Peyer's patch (tissue), 4 donors: ENCODE measurements around the gene IL16. TPM values are rescaled to one million over a fixed set of nuclear protein-coding genes. Genes with fewer than 3 reads are reported as not detected.

Experiments
- DNase-seq, 3 donors: peaks; one replicate each; pipeline ENCODE4 v3.0.0-alpha.2; 2017 to 2019
- H3K27ac ChIP-seq, 4 donors: fragments of 200-600 bp; sonication (generic); one replicate each; pipeline ENCODE4 v1.5.1; 2016 to 2019
- H3K27me3 ChIP-seq, 2 donors: fragments of 200-600 bp; sonication (generic); one replicate each; pipeline ENCODE4 v1.5.1; 2019
- H3K36me3 ChIP-seq, 3 donors: fragments of 200-600 bp; sonication (generic); one replicate each; pipeline ENCODE4 v1.5.1; 2016 to 2019
- H3K4me1 ChIP-seq, 4 donors: fragments of 200-600 bp; sonication (generic); one replicate each; pipeline ENCODE4 v1.5.1; 2016 to 2019
- H3K4me3 ChIP-seq, 4 donors: fragments of 200-600 bp; sonication (generic); 1 replicate in 3 of 4; 2 replicates in 1 of 4; pipeline ENCODE4 v1.5.1; 2016 to 2019; ENCODE audit warnings: mild to moderate bottlenecking in 1 of 4
- H3K9me3 ChIP-seq, 4 donors: fragments of 200-600 bp; sonication (generic); one replicate each; pipeline ENCODE4 v1.5.1; 2016 to 2019; ENCODE audit warnings: mild to moderate bottlenecking in 1 of 4
- POLR2A ChIP-seq, 2 donors: fragments of 450-650 bp; IDR thresholded peaks; one replicate each; pipeline ENCODE4 v1.5.1; 2017; ENCODE audit warnings: antibody characterized with exemption in 2 of 2, mild to moderate bottlenecking in 2 of 2, moderate library complexity in 2 of 2
- total RNA-seq, 4 donors: library from RNA; depleted of rRNA; stranded (reverse); fragments of >200 nt; gene quantifications; one replicate each; pipeline ENCODE4 v1.1.0, GENCODE V29; 2016
- TF ChIP-seq, protein P1 (sequence below), 6 experiments: fragments of 450-650 bp in 4 of 6; fragments of 200-600 bp in 2 of 6; sonication (generic) in 1 of 6; IDR thresholded peaks; one replicate each; pipeline ENCODE4 v1.5.1; 2017 to 2019; ENCODE audit warnings: antibody characterized with exemption in 6 of 6, mild to moderate bottlenecking in 3 of 6, moderate library complexity in 1 of 6

Gene IL16
- total RNA-seq, 4 donors from 2014 or later: 6.3 to 115 (median 11.6) TPM

DNA sequence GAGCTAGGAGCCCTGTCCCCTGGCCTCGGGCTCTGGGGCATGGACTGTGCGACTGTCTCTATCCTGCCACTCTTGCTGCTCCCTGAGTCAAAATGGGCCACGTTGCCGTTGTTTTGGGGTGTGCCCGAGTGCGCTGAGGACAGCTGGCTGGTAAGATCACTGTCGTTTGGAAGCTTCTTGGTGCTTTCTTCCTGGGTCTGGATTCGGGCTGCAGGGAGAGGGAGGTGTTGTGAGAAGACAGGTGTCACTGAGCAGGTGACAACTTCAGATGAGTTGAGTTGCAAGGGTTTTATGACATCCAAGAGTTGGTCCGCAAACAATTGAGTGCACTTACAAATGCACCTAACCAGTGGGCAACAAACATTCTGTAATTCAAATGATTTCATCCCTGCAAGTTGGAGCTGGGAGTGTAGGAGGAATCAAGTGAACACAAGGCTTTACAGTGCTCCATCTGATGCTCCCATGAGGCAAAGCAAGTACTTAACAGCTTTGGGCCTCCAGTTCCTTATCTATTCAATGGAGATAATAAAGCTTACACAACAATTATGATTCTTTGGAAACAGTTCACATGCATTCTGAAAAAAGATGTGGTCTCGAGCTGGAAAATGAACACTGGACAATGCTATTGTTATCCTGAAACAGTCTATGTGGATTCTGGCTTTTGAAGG, 138.2 kb downstream of the IL16 start:
- peaks cover 0 to 9% (median 0%) of the 10 kb centered on the region in 4 donors for H3K4me1 ChIP-seq
- no peaks in the 10 kb centered on the region for H3K27me3 ChIP-seq
- H3K27ac ChIP-seq: peak overlapping the region in 1 of 4 donors; percentile 5
- TF ChIP-seq POLR2A (IDR thresholded peaks at IDR 0.05): no peak
- TF ChIP-seq, protein P1, sequence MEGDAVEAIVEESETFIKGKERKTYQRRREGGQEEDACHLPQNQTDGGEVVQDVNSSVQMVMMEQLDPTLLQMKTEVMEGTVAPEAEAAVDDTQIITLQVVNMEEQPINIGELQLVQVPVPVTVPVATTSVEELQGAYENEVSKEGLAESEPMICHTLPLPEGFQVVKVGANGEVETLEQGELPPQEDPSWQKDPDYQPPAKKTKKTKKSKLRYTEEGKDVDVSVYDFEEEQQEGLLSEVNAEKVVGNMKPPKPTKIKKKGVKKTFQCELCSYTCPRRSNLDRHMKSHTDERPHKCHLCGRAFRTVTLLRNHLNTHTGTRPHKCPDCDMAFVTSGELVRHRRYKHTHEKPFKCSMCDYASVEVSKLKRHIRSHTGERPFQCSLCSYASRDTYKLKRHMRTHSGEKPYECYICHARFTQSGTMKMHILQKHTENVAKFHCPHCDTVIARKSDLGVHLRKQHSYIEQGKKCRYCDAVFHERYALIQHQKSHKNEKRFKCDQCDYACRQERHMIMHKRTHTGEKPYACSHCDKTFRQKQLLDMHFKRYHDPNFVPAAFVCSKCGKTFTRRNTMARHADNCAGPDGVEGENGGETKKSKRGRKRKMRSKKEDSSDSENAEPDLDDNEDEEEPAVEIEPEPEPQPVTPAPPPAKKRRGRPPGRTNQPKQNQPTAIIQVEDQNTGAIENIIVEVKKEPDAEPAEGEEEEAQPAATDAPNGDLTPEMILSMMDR (IDR thresholded peaks at IDR 0.05): no peak
- no peaks in the 10 kb centered on the region for H3K9me3 ChIP-seq
- no peaks in the 10 kb centered on the region for H3K36me3 ChIP-seq
- H3K4me3 ChIP-seq: no peak overlapping the region
- no peak for DNase-seq

DNA sequence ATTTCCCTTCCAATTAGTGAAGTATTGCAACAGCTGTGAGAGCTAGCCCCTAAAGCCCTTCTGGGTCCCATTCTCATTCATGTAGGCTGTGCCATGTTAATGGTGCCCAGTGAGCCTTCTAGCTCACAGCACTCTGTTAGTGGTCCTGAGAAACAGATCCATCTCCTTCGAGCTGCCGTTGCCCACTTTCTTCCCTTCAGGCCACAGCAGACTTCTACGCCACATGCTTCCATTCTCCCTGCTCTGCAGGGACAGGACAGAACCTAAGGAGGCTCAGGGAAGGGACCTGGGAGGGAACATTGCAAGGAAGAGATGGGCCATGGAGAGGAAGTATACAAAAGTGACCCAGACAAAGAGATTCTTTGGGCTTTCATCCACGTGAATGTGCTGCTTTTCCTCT, 139.0 kb downstream of the IL16 start:
- TF ChIP-seq, protein P1 (IDR thresholded peaks at IDR 0.05): no peak
- TF ChIP-seq POLR2A (IDR thresholded peaks at IDR 0.05): no peak
- DNase-seq: no peak
- Histone ChIP-seq H3K4me1 (peaks cover 0 to 9% (median 0%) of the 10 kb centered on the region in 4 donors), H3K9me3 (no peaks in the 10 kb centered on the region), H3K27me3 (no peaks in the 10 kb centered on the region), H3K4me3 (no peak overlapping the region), H3K27ac (no peak overlapping the region), H3K36me3 (no peaks in the 10 kb centered on the region)

DNA sequence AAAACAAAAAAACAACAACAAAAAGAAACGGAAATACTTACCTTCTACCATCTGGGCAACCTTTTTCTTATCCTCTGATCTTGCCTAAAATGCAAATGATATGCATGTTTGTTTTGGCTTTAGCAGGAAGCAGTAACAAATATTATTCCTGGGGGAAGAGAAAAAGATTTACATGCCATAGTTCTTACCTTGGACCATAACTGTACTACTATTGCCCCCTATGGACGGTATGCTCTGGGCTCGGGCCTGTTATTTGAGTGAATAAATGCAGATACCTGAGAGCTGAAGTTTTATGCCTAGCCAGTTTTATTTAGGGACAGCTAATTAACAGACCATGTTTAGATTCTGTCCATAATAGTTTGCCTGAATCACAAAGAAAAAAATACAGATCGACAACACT, 139.9 kb downstream of the IL16 start:
- H3K27ac ChIP-seq: no peak overlapping the region
- no peaks in the 10 kb centered on the region for H3K27me3 ChIP-seq
- no peaks in the 10 kb centered on the region for H3K36me3 ChIP-seq
- peaks cover 0 to 9% (median 0%) of the 10 kb centered on the region in 4 donors for H3K4me1 ChIP-seq
- H3K4me3 ChIP-seq: no peak overlapping the region
- TF ChIP-seq POLR2A (IDR thresholded peaks at IDR 0.05): no peak
- TF ChIP-seq, protein P1 (IDR thresholded peaks at IDR 0.05): peak; percentile 6 to 43 (median 32)
- no peaks in the 10 kb centered on the region for H3K9me3 ChIP-seq
- peak in 2 of 3 donors; percentile 61 to 70 for DNase-seq

DNA sequence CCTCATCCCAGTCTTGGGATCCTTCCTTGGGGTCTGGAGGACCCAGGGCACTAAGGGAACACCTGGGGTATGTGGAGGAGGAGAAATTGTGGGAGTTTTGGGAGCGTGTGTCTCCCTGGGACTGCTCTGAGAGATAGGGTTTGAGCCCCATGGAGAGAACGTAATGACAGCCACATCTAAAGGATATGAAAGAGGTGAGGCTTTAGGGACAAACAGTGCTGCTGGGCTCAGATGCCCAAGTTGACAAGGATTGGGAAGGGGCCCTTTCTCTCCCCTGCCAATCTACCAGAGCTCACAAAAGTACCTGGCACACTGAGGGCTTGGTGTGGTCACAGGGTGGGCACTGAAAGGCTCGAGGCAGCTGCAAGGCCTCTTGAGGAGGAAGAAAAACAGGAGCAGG, 140.6 kb downstream of the IL16 start:
- Histone ChIP-seq H3K27ac (no peak overlapping the region), H3K9me3 (no peaks in the 10 kb centered on the region), H3K36me3 (no peaks in the 10 kb centered on the region), H3K27me3 (no peaks in the 10 kb centered on the region), H3K4me1 (peaks cover 0 to 9% (median 0%) of the 10 kb centered on the region in 4 donors), H3K4me3 (no peak overlapping the region)
- TF ChIP-seq, protein P1 (IDR thresholded peaks at IDR 0.05): no peak
- no peak for DNase-seq

DNA sequence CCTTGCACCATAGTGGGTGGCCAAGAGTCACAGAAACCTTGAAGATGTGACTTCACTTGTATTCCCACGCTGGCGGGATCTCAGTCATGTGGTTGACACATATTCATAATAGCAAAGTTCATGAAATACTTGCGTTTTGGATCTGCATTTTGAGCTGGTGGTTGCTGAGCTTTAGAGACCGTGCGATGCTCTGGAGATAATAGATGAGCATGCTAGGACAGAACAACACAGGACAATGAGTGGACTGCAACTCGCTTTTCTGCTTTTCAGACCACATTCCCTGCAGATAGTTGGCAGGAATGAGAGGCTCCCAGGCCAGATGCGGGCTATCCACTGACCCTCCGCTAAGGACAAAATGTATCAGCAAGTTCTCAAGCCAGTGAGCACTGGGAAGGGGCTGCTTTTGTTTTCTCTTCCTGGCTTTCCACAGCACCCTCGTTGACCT, 141.1 kb downstream of the IL16 start:
- Histone ChIP-seq H3K9me3 (no peaks in the 10 kb centered on the region), H3K27me3 (no peaks in the 10 kb centered on the region), H3K4me3 (no peak overlapping the region), H3K36me3 (no peaks in the 10 kb centered on the region), H3K4me1 (peaks cover 0 to 9% (median 0%) of the 10 kb centered on the region in 4 donors), H3K27ac (no peak overlapping the region)
- DNase-seq: no peak
- TF ChIP-seq POLR2A (IDR thresholded peaks at IDR 0.05): no peak
- TF ChIP-seq, protein P1 (IDR thresholded peaks at IDR 0.05): no peak
